ENCODE measurements around the gene TRPM5. TPM values are rescaled to one million over a fixed set of nuclear protein-coding genes. Genes with fewer than 3 reads are reported as not detected.

Gene TRPM5
- polyA plus RNA-seq, 1 of the 3 experiments (the other 2 are of a cell fraction): not detected

DNA sequence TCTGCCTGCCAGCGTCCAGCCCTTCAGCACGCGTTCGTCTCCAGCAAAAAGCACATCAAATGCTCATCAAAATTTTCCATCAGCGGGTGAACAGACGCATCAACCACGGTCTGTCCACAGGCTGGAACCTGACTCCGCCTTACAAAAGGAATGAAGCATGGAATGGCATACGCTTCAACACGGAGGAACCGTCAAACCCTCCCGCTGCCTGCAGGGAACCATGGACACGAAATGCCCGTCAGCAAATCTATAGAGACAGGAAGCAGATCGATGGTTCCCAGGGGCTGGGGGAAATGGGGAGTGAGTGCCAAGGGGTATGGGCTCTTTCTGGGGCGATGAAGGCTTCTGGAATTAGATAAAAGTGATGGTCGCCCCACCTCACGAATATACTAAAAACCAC is 27.5 kb downstream of the TRPM5 start:
- Histone ChIP-seq H3K27me3 (ENCODE audit: insufficient read depth) (no peaks in the 10 kb centered on the region), H3K79me2 (ENCODE audit: insufficient read depth) (no peaks in the 10 kb centered on the region), H3K9ac (no peak overlapping the region), H4K20me1 (ENCODE audit: insufficient read depth) (no peaks in the 10 kb centered on the region), H3K27ac (ENCODE audit: low read depth in 2 of 2, low read length in 1 of 2) (no peak overlapping the region), H3K4me3 (ENCODE audit: low read depth in 2 of 2, low read length in 1 of 2) (no peak overlapping the region), H3K4me1 (ENCODE audit: control insufficient read depth in 1 of 2, insufficient read depth in 2 of 2, low read depth in 1 of 2, low read length in 1 of 2) (no peaks in the 10 kb centered on the region; a peak in 1 of 4 replicates), H3K9me3 (no peaks in the 10 kb centered on the region), H3K4me2 (no peak overlapping the region), H3K36me3 (replicated peaks in 1 of 2; ENCODE audit: control insufficient read depth in 1 of 2, insufficient read depth in 2 of 2, low read length in 1 of 2) (no peaks in the 10 kb centered on the region), H3F3A (replicated peaks; ENCODE audit: insufficient read depth) (no peaks in the 10 kb centered on the region), H3K9me2 (no peaks in the 10 kb centered on the region), H2AFZ (ENCODE audit: low read depth) (no peak overlapping the region)
- 83% methylated on average over 18 of the region's 18 CpGs for WGBS (ENCODE audit: low lambda C conversion rate)
- CTCF ChIA-PET: interaction anchor here (1.2 to 11.8 kb wide), 9 partner anchors 14 to 223 kb away, joined by 3 to 461 read pairs (median 138); partner anchors contain the start of genes C11orf21, TSPAN32 and TSSC4
- no peak for DNase-seq
- POLR2A ChIA-PET: no interaction called here
- TF ChIP-seq FOXJ3 (CRISPR knock-in tag; IDR thresholded peaks at IDR 0.05) (no peak), TCF12 (IDR thresholded peaks at IDR 0.05) (no peak), MEF2A (IDR thresholded peaks at IDR 0.05; ENCODE audit: borderline replicate concordance, low read depth) (no peak), GABPA (IDR thresholded peaks at IDR 0.05; ENCODE audit: low read depth) (no peak), TEAD4 (IDR thresholded peaks at IDR 0.05; ENCODE audit: borderline replicate concordance, insufficient read depth) (no peak), GATA2 (CRISPR knock-in tag; IDR thresholded peaks at IDR 0.05) (no peak), SMC3 (IDR thresholded peaks at IDR 0.05; ENCODE audit: low read depth, low read length) (no peak), FOXM1 (IDR thresholded peaks at IDR 0.05; ENCODE audit: low read depth) (no peak), RAD21 (IDR thresholded peaks at IDR 0.05; ENCODE audit: low read length) (no peak), MXI1 (IDR thresholded peaks at IDR 0.05; ENCODE audit: low read depth, low read length) (no peak), TAF1 (IDR thresholded peaks at IDR 0.05; ENCODE audit: borderline replicate concordance, low read depth, low read length) (no peak), CHD2 (IDR thresholded peaks at IDR 0.05; ENCODE audit: low read length, partially characterized antibody) (no peak)
- TF ChIP-seq, protein P1, sequence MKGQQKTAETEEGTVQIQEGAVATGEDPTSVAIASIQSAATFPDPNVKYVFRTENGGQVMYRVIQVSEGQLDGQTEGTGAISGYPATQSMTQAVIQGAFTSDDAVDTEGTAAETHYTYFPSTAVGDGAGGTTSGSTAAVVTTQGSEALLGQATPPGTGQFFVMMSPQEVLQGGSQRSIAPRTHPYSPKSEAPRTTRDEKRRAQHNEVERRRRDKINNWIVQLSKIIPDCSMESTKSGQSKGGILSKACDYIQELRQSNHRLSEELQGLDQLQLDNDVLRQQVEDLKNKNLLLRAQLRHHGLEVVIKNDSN (IDR thresholded peaks at IDR 0.05; ENCODE audit: borderline replicate concordance, low read depth): no peak
- TF ChIP-seq, protein P2, sequence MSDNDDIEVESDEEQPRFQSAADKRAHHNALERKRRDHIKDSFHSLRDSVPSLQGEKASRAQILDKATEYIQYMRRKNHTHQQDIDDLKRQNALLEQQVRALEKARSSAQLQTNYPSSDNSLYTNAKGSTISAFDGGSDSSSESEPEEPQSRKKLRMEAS (IDR thresholded peaks at IDR 0.05; ENCODE audit: low read depth): no peak

DNA sequence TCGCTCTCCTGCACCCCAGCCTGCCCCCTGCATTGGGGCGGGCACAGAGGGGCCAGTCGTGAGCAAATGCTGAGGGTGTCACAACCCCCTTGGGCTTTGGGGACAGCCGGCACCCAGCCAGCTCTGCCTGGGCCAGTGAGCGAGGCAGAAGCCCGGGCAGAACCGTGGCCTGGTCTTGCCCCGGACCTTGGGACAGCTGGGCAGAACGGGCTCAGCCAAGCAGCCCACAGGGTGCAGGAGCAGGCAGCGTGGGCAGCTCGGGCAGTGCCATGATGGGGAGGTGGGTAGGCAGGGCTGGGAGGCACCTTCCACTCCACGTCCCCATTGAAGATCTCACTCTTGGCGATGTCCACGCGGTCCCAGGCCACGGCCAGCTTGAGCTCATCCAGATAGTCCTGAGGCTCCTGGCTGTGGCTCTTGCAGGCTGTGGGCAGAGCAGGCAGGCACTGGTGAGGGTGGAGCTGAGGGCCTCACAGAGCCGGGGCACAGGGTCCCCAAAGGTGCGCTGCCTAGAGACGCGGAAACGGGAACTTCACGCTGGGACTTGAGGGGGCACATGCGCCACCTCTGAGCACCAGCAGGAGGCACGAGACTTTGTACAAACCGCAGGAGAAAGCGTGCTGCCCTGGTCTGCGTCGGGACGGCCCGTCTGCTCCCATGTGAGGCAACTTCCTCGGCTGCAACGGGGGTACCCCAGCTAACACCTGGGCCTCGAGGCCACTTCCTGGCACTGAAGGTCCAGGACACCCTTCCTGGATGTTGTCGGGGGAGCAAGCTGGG is 28.5 kb downstream of the TRPM5 start:
- no peaks in the 10 kb centered on the region for H3F3A ChIP-seq (replicated peaks; ENCODE audit: insufficient read depth)
- H3K27me3 ChIP-seq (ENCODE audit: insufficient read depth): no peaks in the 10 kb centered on the region
- no peak overlapping the region for H2AFZ ChIP-seq (ENCODE audit: low read depth)
- H3K9ac ChIP-seq: no peak overlapping the region
- no peaks in the 10 kb centered on the region for H3K79me2 ChIP-seq (ENCODE audit: insufficient read depth)
- no peaks in the 10 kb centered on the region for H3K9me2 ChIP-seq
- no peaks in the 10 kb centered on the region for H4K20me1 ChIP-seq (ENCODE audit: insufficient read depth)
- WGBS (ENCODE audit: low lambda C conversion rate): 83% methylated on average over 13 of the region's 34 CpGs
- no peaks in the 10 kb centered on the region for H3K9me3 ChIP-seq
- no peak overlapping the region for H3K4me2 ChIP-seq
- DNase-seq: no peak
- ChIA-PET CTCF (interaction anchor here (0.8 to 7.3 kb wide), 7 partner anchors 15 to 229 kb away, joined by 3 to 143 read pairs (median 4); partner anchors contain the start of gene TSSC4), POLR2A (no interaction called here)
- no peak overlapping the region for H3K4me3 ChIP-seq (ENCODE audit: low read depth in 2 of 2, low read length in 1 of 2)
- no peaks in the 10 kb centered on the region; a peak in 1 of 4 replicates for H3K4me1 ChIP-seq (ENCODE audit: control insufficient read depth in 1 of 2, insufficient read depth in 2 of 2, low read depth in 1 of 2, low read length in 1 of 2)
- no peaks in the 10 kb centered on the region for H3K36me3 ChIP-seq (replicated peaks in 1 of 2; ENCODE audit: control insufficient read depth in 1 of 2, insufficient read depth in 2 of 2, low read length in 1 of 2)
- no peak overlapping the region for H3K27ac ChIP-seq (ENCODE audit: low read depth in 2 of 2, low read length in 1 of 2)
- TF ChIP-seq MEF2A (IDR thresholded peaks at IDR 0.05; ENCODE audit: borderline replicate concordance, low read depth): no peak
- TF ChIP-seq TAF1 (IDR thresholded peaks at IDR 0.05; ENCODE audit: borderline replicate concordance, low read depth, low read length): no peak
- no peak for TF ChIP-seq YY1 (IDR thresholded peaks at IDR 0.05; ENCODE audit: low read depth)
- no peak for TF ChIP-seq POLR2AphosphoS5 (IDR thresholded peaks at IDR 0.05; ENCODE audit: low read depth, low read length)
- TF ChIP-seq, protein P2 (IDR thresholded peaks at IDR 0.05; ENCODE audit: low read depth): no peak
- TF ChIP-seq GATA2 (CRISPR knock-in tag; IDR thresholded peaks at IDR 0.05): no peak
- no peak for TF ChIP-seq RAD21 (IDR thresholded peaks at IDR 0.05; ENCODE audit: low read length)
- TF ChIP-seq SIN3A (IDR thresholded peaks at IDR 0.05; ENCODE audit: borderline replicate concordance, low read depth, low read length): no peak
- no peak for TF ChIP-seq RXRA (IDR thresholded peaks at IDR 0.05; ENCODE audit: borderline replicate concordance, low read depth)
- TF ChIP-seq MXI1 (IDR thresholded peaks at IDR 0.05; ENCODE audit: low read depth, low read length): no peak
- TF ChIP-seq NRF1 (IDR thresholded peaks at IDR 0.05; ENCODE audit: low read depth, low read length): no peak
- TF ChIP-seq, protein P3, sequence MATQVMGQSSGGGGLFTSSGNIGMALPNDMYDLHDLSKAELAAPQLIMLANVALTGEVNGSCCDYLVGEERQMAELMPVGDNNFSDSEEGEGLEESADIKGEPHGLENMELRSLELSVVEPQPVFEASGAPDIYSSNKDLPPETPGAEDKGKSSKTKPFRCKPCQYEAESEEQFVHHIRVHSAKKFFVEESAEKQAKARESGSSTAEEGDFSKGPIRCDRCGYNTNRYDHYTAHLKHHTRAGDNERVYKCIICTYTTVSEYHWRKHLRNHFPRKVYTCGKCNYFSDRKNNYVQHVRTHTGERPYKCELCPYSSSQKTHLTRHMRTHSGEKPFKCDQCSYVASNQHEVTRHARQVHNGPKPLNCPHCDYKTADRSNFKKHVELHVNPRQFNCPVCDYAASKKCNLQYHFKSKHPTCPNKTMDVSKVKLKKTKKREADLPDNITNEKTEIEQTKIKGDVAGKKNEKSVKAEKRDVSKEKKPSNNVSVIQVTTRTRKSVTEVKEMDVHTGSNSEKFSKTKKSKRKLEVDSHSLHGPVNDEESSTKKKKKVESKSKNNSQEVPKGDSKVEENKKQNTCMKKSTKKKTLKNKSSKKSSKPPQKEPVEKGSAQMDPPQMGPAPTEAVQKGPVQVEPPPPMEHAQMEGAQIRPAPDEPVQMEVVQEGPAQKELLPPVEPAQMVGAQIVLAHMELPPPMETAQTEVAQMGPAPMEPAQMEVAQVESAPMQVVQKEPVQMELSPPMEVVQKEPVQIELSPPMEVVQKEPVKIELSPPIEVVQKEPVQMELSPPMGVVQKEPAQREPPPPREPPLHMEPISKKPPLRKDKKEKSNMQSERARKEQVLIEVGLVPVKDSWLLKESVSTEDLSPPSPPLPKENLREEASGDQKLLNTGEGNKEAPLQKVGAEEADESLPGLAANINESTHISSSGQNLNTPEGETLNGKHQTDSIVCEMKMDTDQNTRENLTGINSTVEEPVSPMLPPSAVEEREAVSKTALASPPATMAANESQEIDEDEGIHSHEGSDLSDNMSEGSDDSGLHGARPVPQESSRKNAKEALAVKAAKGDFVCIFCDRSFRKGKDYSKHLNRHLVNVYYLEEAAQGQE (IDR thresholded peaks at IDR 0.05; ENCODE audit: low read depth, low read length): no peak
- no peak for TF ChIP-seq EP300 (IDR thresholded peaks at IDR 0.05; ENCODE audit: borderline replicate concordance in 1 of 2, low read depth in 1 of 2, low read length in 1 of 2)
- TF ChIP-seq EZH2phosphoT487 (IDR thresholded peaks at IDR 0.05; ENCODE audit: borderline replicate concordance, low read depth): no peak

Measured in SK-N-SH (cell line).